Erythroblast (primary cell): Measurements from ENCODE around the gene C18orf32.

ENCODE experiments used
- GATA1 ChIP-seq: IDR thresholded peaks from 2 replicates; pipeline ENCODE4 v1.6.1; 2011; ENCODE audit warnings: low read depth, mild to moderate bottlenecking, control low read depth, low read length, moderate library complexity
- POLR2A ChIP-seq: IDR thresholded peaks from 2 replicates; pipeline ENCODE4 v1.6.1; 2011; ENCODE audit warnings: mild to moderate bottlenecking, low read length

DNA sequence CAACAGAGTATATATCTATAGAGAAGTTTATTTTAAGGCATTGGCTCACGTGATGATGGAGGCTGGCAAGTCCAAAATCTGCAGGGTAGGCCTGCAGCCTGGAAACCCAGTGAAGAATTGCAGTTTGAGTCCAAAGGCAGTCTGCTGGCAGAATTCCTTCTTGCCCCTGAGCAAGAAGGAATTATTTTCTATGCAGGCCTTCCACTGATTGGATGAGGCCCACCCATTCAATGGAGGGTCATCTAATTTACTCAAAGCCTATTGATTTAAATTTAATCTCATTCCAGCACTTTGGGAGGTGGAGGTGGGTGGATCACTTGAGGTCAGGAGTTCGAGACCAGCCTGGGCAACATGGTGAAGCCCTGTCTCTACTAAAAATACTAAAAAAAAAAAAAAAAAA is 30.4 kb upstream of the C18orf32 start:
- TF ChIP-seq POLR2A (no peak), GATA1 (no peak)
